GM03348 (cell line): ENCODE data around the gene BST1.

Experiments
- DNase-seq: peaks from one replicate; pipeline ENCODE4 v3.0.0; 2012; ENCODE audit warnings: low spot score

BST1 gene

GRCh38 chr4:15779809-15780208 lies 76.9 kb downstream of the BST1 start:
- no peak for DNase-seq

GRCh38 chr4:15781427-15782095 lies 78.7 kb downstream of the BST1 start:
- DNase-seq, result no peak
